Middle frontal gyrus (tissue), 1 donor: ENCODE measurements around the gene TTLL11.

Experiments
- DNase-seq: peaks from one replicate; pipeline ENCODE4 v3.0.0-alpha.2; 2015; ENCODE audit warnings: low spot score; ENCODE audit errors: extremely low spot score

Gene TTLL11

DNA sequence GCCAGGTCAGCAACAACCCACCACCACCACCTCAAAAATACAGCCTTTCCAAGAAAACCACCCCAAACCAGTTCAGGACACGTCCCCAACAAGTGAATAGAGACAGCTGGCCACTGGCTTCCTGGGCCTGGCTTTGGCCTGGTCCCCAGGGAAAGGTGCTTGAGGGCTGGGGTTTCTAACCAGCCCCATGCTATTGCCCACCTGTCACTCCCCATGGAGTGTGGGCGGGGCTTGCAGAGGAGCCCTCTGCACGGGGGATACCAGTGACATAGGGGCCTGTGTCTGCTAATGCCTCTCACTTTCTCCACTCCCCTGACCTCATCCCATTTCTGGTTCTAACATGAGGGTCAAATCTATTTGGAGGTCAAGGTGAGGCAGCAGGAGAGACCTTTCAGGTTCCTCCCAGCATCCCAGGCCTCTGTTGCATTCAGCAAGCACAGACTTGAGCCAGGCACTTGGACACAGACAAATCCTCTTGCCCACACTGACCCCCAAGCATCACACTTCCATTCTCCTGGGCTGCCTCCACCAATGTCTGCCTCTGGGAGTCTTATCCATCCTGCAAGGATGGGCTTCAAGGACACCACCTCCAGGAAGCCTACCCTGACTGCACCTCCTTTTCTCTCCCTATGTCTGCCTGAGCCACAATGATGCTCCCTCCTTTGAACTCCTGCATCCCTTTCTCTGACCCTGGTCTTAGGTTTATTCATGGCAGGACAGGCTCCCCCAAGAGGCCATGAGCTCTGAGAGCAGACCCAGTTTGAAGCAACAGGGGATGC, 16.1 kb upstream of the TTLL11 start:
- DNase-seq: no peak

GRCh38 chr9:122107291-122107805, 14.2 kb upstream of the TTLL11 start:
- DNase-seq: no peak

GRCh38 chr9:122106576-122106975, 13.5 kb upstream of the TTLL11 start:
- DNase-seq: no peak

GRCh38 chr9:122103985-122104384, 10.9 kb upstream of the TTLL11 start:
- DNase-seq: no peak

DNA sequence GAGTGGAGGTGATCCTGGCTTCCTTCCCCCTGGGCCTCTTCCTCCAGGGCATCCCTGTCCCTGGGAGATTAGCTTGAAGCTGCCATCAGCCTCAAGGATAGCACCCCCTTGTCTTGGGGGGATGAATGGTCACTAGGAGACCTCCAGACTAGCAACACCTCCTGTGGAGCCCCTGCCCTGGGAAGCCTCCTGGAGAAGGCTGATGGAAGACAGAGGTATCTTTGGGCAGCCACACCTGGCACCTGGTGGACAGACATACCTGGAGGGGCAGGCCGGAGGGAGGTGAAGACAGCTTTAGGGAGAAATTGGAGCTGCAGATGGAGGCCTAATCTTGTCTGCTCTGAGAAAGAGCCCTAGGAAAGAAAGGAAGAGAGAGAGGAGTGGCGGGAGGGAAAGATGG, 9.0 kb upstream of the TTLL11 start:
- DNase-seq: no peak

DNA sequence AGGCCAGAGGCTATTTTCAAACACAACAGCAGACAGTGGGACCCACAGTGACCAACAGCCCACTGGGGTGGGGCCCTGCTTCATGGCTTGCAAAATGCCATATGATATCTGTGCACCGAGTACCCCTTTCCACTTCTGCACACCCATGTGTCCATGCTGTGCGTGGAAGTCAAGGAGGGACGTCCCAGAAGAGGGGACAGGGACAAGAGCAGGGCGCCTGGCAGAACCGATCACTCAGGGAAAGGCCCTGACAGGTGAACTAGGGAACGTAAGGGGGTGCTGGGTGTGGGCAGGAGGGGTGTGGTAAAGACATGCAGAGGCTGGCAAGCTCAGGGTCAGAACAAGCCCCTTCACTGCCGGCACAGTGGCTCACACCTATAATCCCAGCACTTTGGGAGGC, 7.6 kb upstream of the TTLL11 start:
- no peak for DNase-seq

GRCh38 chr9:122099271-122099869, 6.3 kb upstream of the TTLL11 start:
- peak; percentile 71 for DNase-seq

- no peak for DNase-seq
Observed at GRCh38 chr9:122097679-122098315, 4.7 kb upstream of the TTLL11 start.

DNA sequence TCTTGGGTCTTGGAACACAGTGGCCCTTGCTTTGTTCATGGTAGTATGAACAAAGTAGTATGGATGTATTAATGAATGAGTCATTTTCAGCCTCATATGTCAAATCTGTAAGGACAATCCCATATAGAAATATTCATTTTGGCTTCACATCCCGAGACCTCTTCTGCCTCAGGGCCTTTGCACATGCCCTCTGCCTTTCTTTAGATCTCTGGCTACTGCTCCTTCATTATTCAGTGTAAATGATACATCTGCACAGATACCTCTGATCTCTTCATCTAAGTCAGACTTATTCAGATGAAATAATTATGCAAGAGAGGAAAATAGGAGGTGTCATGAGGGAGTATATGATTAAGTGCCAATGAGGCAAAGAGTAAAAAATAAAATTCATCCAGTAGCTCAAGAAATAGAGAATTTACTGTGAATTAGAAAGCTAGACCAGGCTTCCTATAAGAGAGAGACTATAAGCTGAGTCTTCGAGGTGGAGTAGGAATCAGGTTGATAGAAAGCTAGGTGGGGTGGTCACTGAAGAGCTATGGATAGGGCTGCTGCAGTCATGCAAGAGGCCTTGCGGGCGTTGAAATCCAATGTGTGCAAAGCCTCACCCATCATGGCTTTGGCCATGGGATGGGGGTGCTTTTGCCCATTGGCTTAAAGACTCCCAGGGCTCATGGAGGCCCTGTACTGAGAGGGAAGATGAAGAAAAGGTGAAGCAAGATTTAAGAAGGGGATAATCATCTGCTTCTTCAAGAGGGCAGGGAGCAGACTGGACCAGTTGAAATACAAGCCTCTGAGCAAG, 3.7 kb upstream of the TTLL11 start:
- no peak for DNase-seq

- DNase-seq: no peak
Observed at GRCh38 chr9:122095010-122095767, 2.1 kb upstream of the TTLL11 start.

GRCh38 chr9:122091682-122092592, 1.2 kb downstream of the TTLL11 start:
- no peak for DNase-seq

- DNase-seq: no peak
Observed at GRCh38 chr9:122090981-122091380, 2.1 kb downstream of the TTLL11 start.

DNA sequence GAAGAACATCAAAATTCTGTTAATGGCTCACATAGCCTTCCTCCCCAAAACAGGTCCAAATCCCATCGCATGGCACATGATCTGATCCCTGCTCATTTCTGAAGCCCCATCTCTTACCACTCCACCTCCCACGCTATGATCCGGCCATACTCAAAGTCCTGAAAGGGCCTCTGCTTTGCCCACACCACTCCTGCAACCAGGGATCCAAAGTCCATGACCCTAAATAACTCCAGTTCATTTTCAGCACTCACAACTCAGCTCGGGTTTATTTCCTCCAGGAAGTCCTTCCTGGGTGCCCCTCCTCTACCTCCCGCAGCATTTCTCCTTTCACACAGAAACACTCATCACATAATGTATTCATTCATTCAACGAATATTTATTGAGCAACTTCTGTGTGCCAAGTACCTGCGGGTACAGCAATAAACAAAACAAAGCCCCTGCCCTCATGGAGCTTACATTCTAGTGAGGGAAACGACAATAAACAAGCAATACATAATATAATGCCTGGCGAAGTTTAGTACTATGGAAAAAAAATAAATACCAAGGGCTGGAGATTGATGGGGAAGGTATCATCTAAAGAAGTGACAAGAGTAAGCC, 2.7 kb downstream of the TTLL11 start:
- no peak for DNase-seq

DNA sequence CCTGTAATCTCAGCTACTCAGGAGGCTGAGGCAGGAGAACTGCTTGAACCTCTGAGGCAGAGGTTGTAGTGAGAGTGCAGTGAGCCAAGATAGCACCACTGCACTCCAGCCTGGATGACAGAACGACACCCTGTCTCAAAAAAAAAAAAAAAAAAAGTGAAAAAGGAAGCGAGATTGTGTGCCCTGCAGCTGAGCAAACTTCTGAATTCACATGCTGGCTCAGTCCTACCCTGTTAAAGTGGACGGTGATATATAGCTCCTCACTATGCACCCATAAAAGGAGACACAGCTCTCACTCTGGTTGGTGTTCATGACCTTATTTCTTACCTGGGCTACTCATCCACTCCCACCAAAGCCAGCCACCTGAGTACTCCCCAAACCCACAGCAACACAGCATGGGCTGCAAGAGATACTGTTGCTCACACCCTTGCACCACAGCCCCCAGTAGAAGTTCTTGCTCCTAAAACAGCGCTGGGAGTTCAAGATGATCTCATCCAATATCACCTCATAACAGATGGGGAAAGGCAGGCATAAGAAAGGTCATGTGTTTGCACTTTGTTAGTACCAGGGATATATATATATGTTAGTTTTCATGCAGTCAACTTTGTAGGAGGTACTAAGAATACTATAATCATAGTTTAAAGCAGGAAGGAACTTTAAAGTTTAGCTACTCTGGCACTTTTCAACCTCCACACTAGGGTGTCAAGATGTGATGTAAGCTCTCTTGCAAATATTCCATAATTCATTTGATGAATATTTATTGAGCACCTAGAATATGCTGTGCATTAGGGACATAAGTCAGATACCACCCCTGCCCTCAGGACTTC, 4.0 kb downstream of the TTLL11 start:
- no peak for DNase-seq

DNA sequence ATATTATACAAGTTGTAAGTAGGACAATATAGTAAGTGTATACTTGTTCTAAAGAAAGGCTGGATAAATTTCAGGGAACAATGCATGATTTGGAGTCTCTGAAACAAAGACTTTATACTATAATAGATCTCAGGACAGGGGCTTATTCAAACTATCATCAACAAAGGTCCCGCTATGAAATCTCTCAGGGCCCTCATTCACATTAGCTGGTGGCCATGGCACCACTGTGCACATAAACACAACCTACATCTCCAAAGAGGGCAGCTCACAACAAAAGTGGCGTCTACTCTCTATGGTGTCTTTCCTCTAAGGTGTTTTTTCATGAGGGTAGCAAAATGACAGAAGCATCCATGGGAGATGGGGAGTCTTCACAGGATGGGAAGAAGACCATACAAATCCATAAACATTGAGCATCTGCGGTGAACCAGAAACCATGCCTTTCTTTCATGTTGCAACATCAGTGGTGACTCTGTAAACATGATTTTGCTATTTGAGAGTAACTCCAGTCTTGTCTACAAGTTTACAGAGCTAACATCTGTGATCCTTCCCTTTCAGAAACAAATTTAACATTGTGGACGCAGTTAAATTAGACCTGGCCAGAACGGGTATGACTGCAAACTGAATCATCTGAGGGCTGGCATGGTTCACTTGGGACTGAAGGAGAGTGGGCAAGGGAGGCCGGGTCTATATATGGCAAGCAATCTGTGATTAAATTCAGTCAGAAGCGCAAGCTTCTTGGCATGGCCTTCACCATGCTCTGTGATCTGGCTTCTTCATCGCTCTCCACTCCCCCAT, 5.5 kb downstream of the TTLL11 start:
- DNase-seq: no peak

DNA sequence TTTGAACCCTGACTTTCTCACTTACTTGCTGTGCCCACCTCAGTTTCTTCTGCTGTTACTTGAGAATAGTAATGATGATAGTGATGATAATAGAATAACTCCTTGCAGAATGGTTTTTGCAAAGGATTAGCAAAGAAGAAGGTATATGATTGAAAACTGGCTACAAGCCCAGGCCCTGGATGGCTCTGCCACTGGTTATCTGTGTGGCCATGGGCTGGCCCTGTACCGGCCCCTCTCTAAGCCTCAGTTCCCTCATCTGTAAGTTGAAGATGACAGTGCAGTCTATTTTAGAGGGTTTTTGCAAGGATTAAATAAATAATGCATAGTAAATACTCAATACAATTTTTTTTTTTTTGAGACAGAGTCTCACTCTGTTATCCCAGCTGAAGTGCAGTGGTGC, 6.2 kb downstream of the TTLL11 start:
- no peak for DNase-seq

- no peak for DNase-seq
Observed at GRCh38 chr9:122085260-122085659, 7.8 kb downstream of the TTLL11 start.
